Activated T-cell treated with anti-CD3 and anti-CD28 coated beads, Interleukin-2, amount 50 U/mL, for 4 hours (primary cell): ENCODE measurements around the gene SLC25A1. TPM values are rescaled to one million over a fixed set of nuclear protein-coding genes. Genes with fewer than 3 reads are reported as not detected.

ENCODE experiments used
- total RNA-seq, 3 donors: library from RNA; stranded (reverse); gene quantifications; one replicate each; pipeline ENCODE4 v1.2.1, GENCODE V29; 2021

Gene SLC25A1
- total RNA-seq, 3 donors from 2014 or later = 31.7 to 36.6 (median 34.1) TPM

Other genes starting within 250 kb of the SLC25A1 start
- gene PRODH, start 242.4 kb downstream of the SLC25A1 start, total RNA-seq = under 1 TPM; 0.16 to 0.40 (median 0.19) TPM
- gene DGCR2, start 56.3 kb downstream of the SLC25A1 start, total RNA-seq = 10 to 100 TPM; 25.8 to 27.7 (median 27.0) TPM
- gene TSSK2, start 47.4 kb downstream of the SLC25A1 start, total RNA-seq = not detected
- 10 to 100 TPM; 21.8 to 22.5 (median 22.0) TPM for gene ESS2, start 34.1 kb downstream of the SLC25A1 start, total RNA-seq
- gene GSC2, start 28.4 kb downstream of the SLC25A1 start, total RNA-seq = not detected
- gene CLTCL1, start 113.0 kb upstream of the SLC25A1 start, total RNA-seq = under 1 TPM; 0.16 to 0.33 (median 0.18) TPM